Cardiac muscle cell (in vitro differentiated cells and primary cell): ENCODE measurements around the gene GPATCH2. TPM values are rescaled to one million over a fixed set of nuclear protein-coding genes. Genes with fewer than 3 reads are reported as not detected.

Source experiments
- DNase-seq, 2 donors: peaks; one replicate each; pipeline versions ENCODE4 v3.0.0 to v3.0.0-alpha.2; 2010 to 2017; ENCODE audit warnings: low read depth in 1 of 2, low spot score in 1 of 2
- H3K27ac ChIP-seq: fragments of 200-600 bp; sonication (generic); 2 replicates; pipeline ENCODE4 v1.5.1; 2016
- H3K27me3 ChIP-seq: fragments of 200-600 bp; sonication (generic); 2 replicates; pipeline ENCODE4 v1.6.0; 2016; ENCODE audit warnings: control low read depth
- H3K36me3 ChIP-seq: fragments of 200-600 bp; sonication (generic); 2 replicates; pipeline ENCODE4 v1.5.1; 2016; ENCODE audit warnings: control low read depth
- H3K4me1 ChIP-seq: fragments of 200-600 bp; sonication (generic); 2 replicates; pipeline ENCODE4 v1.8.1; 2017; ENCODE audit warnings: low read depth, mild to moderate bottlenecking, mixed run types
- H3K4me3 ChIP-seq: fragments of 200-600 bp; sonication (generic); 2 replicates; pipeline ENCODE4 v1.5.1; 2016; ENCODE audit warnings: mild to moderate bottlenecking
- H3K9me3 ChIP-seq: fragments of 200-600 bp; sonication (generic); 2 replicates; pipeline ENCODE4 v1.5.1; 2017; ENCODE audit warnings: low read depth, mild to moderate bottlenecking, control low read depth
- polyA plus RNA-seq: library from polyadenylated mRNA; unstranded; fragments of >200 nt; fragmentation: Nextera tagmentation; extraction: Ambion mirVana; gene quantifications from 2 replicates; pipeline ENCODE4 v1.2.1, GENCODE V29; 2016
- total RNA-seq: library from RNA; depleted of rRNA; stranded (reverse); fragments of >200 nt; gene quantifications from 2 replicates; pipeline ENCODE4 v1.2.3, GENCODE V29; 2016
- TF ChIP-seq, protein P1 (sequence below): IDR thresholded peaks from 2 replicates; pipeline ENCODE4 v1.5.1; 2012; ENCODE audit warnings: low read depth, mild to moderate bottlenecking, low read length

Gene GPATCH2
- total and polyA plus RNA-seq, 2 experiments from 2014 or later = 9.8 to 16.7 TPM

DNA sequence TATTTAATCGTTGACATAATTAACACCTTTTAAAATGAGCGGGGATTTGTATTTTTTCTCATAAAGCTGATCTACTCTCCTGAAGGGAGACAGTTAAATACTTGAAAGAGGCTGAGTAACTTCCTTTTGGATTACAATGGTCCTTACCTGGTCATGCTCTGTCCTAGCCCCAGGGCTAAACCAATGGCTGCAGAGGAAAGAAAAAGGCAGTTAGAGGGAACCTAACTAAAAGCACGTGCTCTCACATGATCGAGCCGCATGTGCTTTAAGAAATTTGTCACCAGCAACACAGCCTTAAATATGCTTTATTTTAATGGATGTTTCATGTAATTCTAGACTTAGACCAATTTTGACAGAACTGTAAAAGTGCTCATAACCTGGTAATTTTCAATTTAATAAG is 132.7 kb downstream of the GPATCH2 start:
- Histone ChIP-seq H3K27ac (no peak overlapping the region), H3K9me3 (no peaks in the 10 kb centered on the region), H3K36me3 (no peaks in the 10 kb centered on the region), H3K4me3 (no peak overlapping the region), H3K27me3 (no peaks in the 10 kb centered on the region), H3K4me1 (no peaks in the 10 kb centered on the region)
- no peak for DNase-seq
- TF ChIP-seq, protein P1, sequence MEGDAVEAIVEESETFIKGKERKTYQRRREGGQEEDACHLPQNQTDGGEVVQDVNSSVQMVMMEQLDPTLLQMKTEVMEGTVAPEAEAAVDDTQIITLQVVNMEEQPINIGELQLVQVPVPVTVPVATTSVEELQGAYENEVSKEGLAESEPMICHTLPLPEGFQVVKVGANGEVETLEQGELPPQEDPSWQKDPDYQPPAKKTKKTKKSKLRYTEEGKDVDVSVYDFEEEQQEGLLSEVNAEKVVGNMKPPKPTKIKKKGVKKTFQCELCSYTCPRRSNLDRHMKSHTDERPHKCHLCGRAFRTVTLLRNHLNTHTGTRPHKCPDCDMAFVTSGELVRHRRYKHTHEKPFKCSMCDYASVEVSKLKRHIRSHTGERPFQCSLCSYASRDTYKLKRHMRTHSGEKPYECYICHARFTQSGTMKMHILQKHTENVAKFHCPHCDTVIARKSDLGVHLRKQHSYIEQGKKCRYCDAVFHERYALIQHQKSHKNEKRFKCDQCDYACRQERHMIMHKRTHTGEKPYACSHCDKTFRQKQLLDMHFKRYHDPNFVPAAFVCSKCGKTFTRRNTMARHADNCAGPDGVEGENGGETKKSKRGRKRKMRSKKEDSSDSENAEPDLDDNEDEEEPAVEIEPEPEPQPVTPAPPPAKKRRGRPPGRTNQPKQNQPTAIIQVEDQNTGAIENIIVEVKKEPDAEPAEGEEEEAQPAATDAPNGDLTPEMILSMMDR = no peak

DNA sequence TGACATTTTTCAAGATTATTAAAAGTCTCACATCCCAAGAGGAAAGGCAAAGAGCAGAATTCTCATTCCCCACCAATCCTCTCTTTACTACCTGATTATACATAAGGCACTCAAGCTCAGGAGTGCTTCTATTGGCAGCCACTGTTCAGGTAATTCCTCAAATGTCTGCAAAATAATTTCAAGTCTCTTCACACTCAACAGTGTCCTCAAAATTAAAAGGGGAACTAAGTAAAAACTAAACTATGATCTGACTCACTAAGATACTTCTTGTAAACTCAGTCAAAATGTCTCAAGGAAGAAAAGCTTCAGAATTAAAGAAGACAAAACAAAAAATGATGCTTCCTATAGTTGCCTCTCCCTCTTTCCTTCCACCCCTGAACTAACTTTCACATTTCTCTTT is 135.6 kb downstream of the GPATCH2 start:
- Histone ChIP-seq H3K36me3 (no peaks in the 10 kb centered on the region), H3K27ac (no peak overlapping the region), H3K9me3 (no peaks in the 10 kb centered on the region), H3K27me3 (no peaks in the 10 kb centered on the region), H3K4me1 (no peaks in the 10 kb centered on the region), H3K4me3 (no peak overlapping the region)
- DNase-seq = no peak
- TF ChIP-seq, protein P1 = no peak

DNA sequence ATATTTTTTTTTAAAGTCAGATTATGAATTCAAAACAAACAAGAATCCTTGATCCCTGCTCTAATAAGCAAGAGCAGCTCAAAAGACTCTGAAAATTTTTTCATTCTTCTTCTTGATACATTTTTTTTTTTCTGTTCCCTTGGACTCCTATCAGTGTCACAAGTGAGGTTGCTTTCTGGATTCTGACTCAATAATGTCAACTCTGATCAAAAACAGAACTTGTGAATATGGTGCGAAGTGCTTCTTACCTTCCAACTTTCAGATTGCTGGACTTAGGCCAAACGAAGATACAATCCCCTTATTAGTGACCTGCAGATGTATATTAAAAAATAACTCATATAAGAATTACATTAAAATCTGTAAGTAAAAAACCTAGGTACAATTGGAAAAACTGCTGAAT is 136.1 kb downstream of the GPATCH2 start:
- Histone ChIP-seq H3K27ac (no peak overlapping the region), H3K4me1 (no peaks in the 10 kb centered on the region), H3K27me3 (no peaks in the 10 kb centered on the region), H3K36me3 (no peaks in the 10 kb centered on the region), H3K9me3 (no peaks in the 10 kb centered on the region), H3K4me3 (no peak overlapping the region)
- TF ChIP-seq, protein P1 = no peak
- no peak for DNase-seq

DNA sequence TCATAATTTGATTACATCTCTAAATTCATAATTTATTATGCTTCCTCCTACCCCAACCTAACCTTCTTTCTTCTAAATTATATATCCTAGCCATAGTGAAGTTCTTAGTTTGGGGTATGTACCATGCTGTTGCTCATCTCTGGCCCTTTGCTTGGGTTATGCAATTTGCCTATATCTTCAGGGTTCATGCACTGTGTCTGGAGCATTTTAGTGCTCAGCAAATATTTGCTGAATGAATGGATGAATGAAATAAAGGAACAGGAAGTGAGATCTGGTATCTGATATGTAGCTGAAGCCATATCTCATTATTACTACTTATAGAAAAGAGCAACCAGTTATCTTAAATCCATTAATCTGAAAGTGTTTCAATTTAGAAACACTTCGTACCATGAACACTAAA is 137.6 kb downstream of the GPATCH2 start:
- TF ChIP-seq, protein P1 = no peak

DNA sequence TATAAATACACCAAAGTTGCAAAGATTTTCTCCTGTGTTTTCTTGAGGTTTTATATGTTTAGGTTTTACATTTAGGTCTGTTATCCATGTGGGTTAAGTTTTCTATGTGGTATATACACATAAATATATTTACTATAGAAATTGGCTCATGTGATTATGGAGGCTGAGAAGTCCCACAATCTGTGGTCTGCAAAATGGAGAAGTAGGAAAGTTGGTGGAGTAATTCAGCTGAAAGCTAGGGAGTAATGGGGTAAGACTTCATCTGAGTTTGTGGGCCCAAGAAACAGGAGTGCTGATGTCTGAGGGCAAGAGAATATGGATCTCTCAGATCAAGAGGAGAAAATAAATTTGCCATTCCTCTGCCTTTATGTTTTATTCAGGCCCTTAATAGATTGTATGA is 146.0 kb downstream of the GPATCH2 start:
- Histone ChIP-seq H3K27ac (no peak overlapping the region), H3K4me3 (no peak overlapping the region), H3K4me1 (no peaks in the 10 kb centered on the region), H3K36me3 (no peaks in the 10 kb centered on the region), H3K27me3 (no peaks in the 10 kb centered on the region), H3K9me3 (no peaks in the 10 kb centered on the region)
- no peak for DNase-seq
- TF ChIP-seq, protein P1 = no peak

More for the DNA sequence above, 137.6 kb downstream of the GPATCH2 start:
- Histone ChIP-seq H3K4me1 (no peaks in the 10 kb centered on the region), H3K9me3 (no peaks in the 10 kb centered on the region), H3K36me3 (no peaks in the 10 kb centered on the region), H3K27ac (no peak overlapping the region), H3K27me3 (no peaks in the 10 kb centered on the region), H3K4me3 (no peak overlapping the region)
- peak in 1 of 2 donors; percentile 25 for DNase-seq
